ELF-1 (cell line): Measurements from ENCODE around the gene PLXDC1.
"Not testable (repeated sequence)": the region's sequence is repeated elsewhere in the genome, so short reads cannot be mapped to it uniquely, and the experiment has no call there.

ENCODE experiments used
- DNase-seq: peaks from one replicate; pipeline ENCODE4 v3.0.0-alpha.2; 2016; ENCODE audit warnings: low read depth, low spot score

PLXDC1 gene

GRCh38 chr17:39064374-39064773 lies 87.1 kb downstream of the PLXDC1 start:
- DNase-seq: no peak

DNA sequence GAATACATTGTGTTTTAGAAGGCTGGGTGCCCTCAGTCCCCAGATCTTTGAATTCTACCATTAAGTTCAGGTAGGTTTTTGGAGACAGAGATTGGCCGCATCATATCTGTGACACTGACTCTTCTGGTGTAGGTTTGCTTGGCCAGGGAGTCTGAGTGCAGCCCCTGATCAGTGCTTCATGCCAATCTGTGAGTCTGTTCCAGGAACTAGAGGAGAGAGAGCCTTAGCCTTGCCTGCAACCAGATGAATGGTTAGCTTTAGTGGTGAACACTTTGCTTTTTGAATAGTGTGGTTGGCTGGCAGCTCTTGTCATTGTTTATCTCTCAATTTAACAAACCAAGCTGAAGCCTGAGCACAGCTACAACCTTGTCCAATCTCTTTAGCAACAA lies 87.8 kb downstream of the PLXDC1 start:
- no peak for DNase-seq

DNA sequence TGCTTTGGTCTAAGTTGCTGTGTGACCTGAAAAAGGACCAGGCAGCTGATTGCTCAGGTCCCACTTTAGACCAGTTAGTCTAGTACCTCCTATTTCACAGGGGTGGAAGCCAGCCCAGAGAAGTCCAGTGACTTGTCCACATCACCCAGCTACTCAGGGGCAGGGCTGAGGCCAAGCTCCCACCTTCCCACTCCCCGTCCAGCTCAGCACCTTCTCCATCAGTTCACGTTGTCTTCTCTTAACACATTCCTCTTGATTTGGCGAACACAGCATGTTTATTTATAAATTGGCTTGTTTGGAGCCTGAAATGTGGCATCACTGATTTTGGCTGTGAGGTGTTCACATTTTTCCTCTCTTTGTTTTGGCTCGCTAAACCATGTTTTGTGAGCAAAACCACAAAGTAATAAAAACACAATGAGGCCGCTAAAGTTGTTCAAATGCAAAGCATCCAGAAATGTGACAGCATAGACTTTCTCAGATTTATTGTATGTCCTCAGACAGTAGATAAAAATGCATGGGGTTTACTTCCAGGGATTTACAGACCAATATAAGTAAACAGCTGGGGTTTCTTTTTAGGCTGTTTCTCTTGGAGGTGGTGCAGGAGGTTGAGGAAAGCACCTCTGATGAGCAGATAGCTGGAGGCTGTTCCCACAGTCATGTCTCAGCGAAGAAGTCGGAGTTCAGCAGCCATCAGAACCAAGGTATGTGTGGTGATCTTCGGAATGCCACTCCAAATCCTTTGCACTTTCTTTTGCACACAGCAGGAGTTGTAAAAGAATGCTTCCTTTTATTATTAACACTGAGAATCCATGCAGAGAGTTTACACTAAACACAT lies 88.4 kb downstream of the PLXDC1 start:
- DNase-seq: peak; percentile 58

- no peak for DNase-seq
These were observed 92.9 kb downstream of the PLXDC1 start for GRCh38 chr17:39058524-39058923.

DNA sequence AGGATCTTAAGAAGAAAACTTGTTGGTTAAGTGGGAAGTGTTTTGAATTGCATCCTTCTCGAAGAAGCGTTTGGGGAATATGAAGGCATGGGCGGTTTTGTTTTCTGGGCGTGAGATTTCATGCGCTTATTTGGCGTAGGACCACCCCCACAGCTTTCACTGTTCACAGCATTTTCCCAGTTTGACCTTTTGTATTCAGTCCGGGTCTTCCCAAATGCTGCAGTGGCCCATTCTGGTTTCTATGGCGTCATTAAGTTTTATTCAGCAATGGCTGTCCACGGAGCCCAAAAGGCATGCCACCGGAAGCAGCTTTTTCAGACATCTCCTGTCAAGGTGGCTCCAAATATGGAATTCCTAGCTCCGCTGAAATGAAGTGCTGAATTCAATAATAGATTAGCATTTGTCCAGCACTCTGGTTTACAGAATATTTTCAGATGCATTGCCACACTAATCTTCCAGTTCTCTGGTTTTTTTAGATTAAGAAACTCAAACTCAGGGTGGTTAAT lies 93.7 kb downstream of the PLXDC1 start:
- DNase-seq: no peak

GRCh38 chr17:39054111-39054645 lies 97.3 kb downstream of the PLXDC1 start:
- DNase-seq: no peak

DNA sequence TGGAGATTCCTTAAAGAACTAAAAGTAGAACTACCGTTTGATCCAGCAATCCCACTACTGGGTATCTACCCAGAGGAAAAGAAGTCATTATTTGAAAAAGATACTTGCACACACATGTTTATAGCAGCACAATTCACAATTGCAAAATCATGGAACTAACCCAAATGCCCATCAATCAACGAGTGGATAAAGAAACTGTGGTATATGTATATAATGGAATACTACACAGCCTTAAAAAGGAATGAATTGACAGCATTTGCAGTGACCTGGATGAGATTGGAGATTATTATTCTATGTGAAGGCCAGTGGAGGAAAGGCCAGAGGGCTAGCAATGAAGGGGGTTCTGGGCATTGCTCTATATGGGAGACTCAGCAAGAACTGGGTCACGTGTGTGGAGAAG lies 99.0 kb downstream of the PLXDC1 start:
- not testable (repeated sequence) for DNase-seq

- no peak for DNase-seq
These were observed 100.3 kb downstream of the PLXDC1 start for GRCh38 chr17:39051001-39051585.

DNA sequence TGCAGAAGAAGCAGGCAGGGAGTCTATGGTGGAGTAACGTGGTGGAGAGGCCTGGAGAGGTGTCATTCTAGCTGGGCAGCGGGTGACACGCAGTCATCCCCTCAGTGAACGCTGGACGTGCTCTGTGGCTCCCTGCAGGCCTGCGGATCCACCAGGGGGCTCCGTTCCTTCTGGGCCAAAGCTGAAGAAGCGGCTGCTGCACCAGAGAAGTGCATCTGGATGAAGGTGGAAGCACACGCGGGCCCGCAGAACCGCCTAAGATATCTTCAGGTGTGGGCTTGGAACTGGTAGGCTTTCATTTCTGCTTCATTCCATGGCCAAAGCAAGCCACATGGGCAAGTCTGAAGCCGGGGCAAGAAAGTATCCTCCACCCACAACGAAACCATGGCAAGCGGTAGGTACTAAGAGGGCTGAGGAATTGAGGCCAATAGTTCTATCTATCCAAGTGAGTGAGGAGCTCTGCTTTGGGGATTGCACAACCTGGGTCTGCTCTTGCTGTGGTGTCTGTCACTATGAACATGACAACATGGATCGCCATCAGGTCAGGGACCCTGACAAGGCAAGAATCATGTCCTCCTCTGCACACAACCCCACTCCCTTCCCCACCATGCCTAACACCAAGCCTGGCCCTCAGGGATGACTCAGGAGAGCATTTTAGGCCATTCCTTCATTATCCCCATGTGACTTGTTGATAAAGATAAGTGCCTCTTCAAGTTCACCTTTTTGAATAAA lies 105.3 kb downstream of the PLXDC1 start:
- no peak for DNase-seq

DNA sequence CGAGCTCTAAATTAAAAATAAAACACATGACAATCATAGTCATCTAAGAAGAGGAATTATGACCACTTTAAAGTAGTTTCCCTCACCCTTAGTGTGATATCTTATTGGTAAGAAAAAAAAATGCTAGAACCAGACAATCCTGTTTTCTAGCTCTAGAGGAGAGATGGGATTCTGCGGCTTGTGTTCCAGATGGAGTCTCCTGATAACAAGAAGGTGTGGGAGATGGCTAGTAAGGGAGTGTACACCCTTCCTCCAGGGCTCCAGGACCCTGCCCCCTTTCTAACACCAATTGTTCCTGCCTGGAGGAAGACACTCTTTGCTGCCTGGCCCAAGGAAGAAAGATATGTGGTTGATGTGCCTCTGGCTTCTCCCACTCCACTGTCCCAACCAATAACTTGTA lies 115.4 kb downstream of the PLXDC1 start:
- DNase-seq: peak; percentile 83

DNA sequence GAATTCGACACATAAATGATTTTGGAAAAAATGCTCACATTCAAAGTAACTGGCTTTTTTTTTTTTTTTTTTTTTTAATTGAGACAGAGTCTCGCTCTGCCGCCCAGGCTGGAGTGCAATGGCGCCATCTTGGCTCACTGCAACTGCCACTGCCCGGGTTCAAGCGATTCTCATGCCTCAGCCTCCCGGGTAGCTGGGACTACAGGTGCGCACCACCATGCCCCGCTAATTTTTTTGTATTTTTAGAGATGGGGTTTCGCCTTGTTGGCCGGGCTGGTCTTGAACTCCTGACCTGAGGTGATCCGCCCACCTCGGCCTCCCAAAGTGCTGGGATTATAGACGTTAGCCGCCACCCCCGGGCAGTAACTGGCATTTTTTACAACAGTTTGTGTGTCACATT lies 115.9 kb downstream of the PLXDC1 start:
- DNase-seq: not testable (repeated sequence)

- DNase-seq: peak; percentile 31
These were observed 122.7 kb downstream of the PLXDC1 start for GRCh38 chr17:39028690-39029089.

DNA sequence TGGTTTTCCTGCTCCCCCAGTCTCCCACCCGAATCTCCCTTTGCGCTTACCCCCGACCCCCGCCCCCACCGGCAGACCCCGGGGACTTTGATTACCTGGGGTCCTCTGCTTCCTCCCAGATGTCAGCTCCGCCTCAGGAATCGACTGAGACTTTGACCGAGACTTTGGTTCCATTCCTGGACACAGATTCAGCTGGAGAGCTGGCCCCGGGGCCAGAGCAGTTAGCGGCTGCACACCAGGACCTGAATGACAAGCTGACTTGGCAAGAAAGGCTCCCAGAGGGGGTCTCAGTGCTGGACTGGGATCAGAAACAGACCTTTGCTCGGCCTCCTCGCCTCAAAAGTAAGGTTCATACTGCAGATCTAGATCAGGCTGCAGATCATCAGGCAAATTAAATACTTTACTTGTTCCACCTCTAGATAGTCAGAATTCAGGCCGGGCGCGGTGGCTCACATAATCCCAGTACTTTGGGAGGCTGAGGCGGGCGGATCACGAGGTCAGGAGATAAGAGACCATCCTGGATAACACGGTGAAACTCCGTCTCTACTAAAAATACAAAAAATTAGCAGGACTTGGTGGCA lies 123.9 kb downstream of the PLXDC1 start:
- peak; percentile 27 for DNase-seq

GRCh38 chr17:39026980-39027451 lies 124.4 kb downstream of the PLXDC1 start:
- peak; percentile 19 for DNase-seq

DNA sequence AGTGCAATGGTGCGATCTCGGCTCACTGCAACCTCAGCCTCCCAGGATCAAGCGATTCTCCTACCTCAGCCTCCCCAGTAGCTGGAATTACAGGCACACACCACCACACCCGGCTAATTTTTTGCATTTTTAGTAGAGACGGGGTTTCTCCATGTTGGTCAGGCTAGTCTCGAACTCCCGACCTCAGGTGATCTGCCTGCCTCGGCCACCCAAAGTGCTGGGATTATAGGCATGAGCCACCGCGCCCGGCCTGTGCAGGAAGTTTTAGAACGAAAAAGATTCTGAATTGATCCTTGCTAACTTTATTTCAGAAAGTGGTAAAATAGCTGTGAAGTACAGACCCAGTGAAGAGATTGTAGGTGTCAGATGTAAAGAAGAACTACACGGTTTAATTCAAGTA lies 125.1 kb downstream of the PLXDC1 start:
- DNase-seq: not testable (repeated sequence)

DNA sequence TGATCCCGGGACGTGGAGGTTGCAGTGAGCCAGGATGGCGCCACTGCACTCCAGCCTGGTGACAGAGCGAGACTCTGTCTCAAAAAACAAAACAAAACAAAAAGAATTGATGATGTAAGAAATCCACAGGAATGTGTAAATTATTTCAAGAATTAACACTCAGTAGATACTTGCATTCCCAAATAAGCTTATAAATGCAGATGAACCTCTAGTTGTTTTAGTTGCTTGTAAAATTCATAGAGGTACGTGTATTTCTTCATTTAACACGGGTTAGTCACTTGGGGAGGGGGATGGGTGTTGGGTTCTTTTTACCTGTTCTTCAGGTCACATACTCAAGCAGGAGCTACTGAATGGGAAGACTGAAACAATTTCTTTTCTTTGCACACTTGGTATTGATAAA lies 128.5 kb downstream of the PLXDC1 start:
- no peak for DNase-seq

GRCh38 chr17:39020037-39020436 lies 131.4 kb downstream of the PLXDC1 start:
- not testable (repeated sequence) for DNase-seq

DNA sequence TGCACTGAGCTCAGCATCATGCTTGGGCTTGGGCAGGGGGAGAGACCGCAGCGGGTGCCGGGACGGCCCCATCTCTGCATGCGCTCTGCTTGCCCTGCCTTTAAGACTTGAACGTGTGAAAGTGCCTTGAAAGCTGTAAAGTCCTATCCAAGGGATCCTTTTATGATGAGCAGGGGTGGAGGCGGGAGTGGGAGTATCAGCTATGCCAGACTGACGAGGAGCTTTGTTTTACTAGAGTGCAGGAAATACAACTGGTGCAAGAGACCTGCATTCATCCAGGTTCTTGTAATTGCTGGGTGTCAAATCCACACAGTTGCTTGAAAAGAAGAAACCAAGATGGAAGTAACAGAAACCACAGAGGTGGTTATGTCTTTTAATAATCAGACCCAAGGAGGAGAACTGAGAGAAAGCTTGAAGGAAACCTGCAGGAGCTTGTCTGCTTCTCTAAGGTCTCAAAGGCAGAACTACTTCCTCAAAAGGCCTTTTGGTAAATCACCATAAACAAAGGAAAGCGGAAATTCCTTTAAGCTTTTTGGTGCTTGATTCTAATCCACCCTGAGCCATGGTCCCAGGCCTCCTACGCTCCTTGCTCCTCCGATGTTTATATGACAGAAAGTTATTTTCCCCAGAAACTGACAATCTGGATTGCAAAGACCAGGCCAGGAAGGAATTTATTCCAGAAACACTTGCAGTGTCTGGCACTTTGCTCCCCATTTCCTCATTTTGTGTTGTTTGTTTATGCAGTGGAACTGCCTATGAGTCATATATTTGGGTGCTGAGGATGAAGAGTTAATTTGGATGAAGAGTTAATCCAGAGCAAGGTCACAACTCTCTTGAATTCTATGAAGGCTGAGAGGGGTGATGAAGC lies 132.9 kb downstream of the PLXDC1 start:
- peak; percentile 51 for DNase-seq

DNA sequence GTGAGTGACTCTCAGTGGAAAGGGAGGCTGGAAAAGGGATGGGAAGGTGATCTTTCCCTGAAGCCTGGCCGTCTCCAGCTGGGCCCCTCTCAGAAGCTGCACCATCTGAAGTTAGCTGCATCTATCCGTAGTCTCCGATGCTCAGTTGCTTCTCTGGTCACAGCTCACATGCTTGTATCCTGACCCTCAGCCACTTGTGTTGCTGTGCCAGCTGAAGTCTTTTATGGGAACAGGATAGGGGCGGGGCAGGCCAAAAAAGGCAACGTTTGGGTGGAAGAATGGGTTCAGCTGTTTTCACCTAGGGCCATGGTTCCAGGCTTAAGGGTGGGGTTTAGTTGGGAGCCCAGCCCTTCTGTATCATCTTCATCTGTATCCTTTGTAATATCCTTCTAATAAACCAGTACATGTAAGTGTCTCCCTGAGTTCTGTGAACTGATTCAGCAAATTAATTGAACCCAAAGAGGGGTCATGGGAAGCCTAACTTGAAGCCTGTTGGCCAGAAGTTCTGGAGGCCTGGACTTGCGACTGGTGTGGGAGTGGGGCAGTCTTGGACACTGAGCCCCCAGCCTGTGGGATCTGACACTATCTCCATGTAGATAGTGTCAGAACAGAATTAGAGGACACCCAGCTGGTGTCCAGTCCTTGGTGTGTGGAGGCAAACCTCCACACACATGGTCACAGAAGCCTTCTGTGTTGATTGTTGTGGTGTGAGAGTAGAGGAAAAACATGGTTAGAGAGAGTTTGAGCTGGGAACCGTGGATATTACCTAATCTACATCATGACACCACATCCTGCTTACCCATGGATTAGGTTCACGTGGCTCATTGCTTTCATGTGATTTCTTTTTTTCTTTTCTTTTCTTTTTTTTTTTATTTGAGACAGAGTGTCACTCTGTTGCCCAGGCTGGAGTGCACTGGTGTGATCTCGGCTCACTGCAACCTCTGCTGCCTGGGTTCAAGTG lies 135.0 kb downstream of the PLXDC1 start:
- no peak for DNase-seq
